ENCODE measurements around the gene KIF17.

The KIF17 gene

GRCh38 chr1:20709868-20710267 lies 7.9 kb downstream of the KIF17 start:
- no peak for DNase-seq

GRCh38 chr1:20708891-20709290 lies 8.9 kb downstream of the KIF17 start:
- no peak for DNase-seq

- DNase-seq, result no peak
These were observed 9.8 kb downstream of the KIF17 start for GRCh38 chr1:20708057-20708456.

GRCh38 chr1:20706841-20707240 lies 11.0 kb downstream of the KIF17 start:
- no peak for DNase-seq

GRCh38 chr1:20705203-20705755 lies 12.5 kb downstream of the KIF17 start:
- peak in 1 of 3 experiments; percentile 13 for DNase-seq

- no peak for DNase-seq
These were observed 13.2 kb downstream of the KIF17 start for GRCh38 chr1:20704390-20705202.

GRCh38 chr1:20703124-20703756 lies 14.6 kb downstream of the KIF17 start:
- DNase-seq, result no peak

- DNase-seq, result no peak
These were observed 15.4 kb downstream of the KIF17 start for GRCh38 chr1:20702416-20702815.

GRCh38 chr1:20701847-20702246 lies 16.0 kb downstream of the KIF17 start:
- DNase-seq, result no peak

GRCh38 chr1:20701446-20701845 lies 16.4 kb downstream of the KIF17 start:
- DNase-seq, result no peak

- no peak for DNase-seq
These were observed 17.1 kb downstream of the KIF17 start for GRCh38 chr1:20700636-20701215.

GRCh38 chr1:20699558-20699957 lies 18.2 kb downstream of the KIF17 start:
- peak in 1 of 3 experiments; percentile 12 for DNase-seq

GRCh38 chr1:20698195-20698910 lies 19.5 kb downstream of the KIF17 start:
- DNase-seq, result no peak

GRCh38 chr1:20697563-20697962 lies 20.2 kb downstream of the KIF17 start:
- DNase-seq, result no peak

- DNase-seq, result peak; percentile 69 to 95 (median 89)
These were observed 21.1 kb downstream of the KIF17 start for GRCh38 chr1:20696397-20697333.

GRCh38 chr1:20695515-20695914 lies 22.3 kb downstream of the KIF17 start:
- DNase-seq, result no peak

- DNase-seq, result no peak
These were observed 24.2 kb downstream of the KIF17 start for GRCh38 chr1:20693623-20694022.

GRCh38 chr1:20691872-20692271 lies 25.9 kb downstream of the KIF17 start:
- DNase-seq, result no peak

GRCh38 chr1:20689645-20690056 lies 28.2 kb downstream of the KIF17 start:
- no peak for DNase-seq

- no peak for DNase-seq
These were observed 30.7 kb downstream of the KIF17 start for GRCh38 chr1:20686883-20687725.

GRCh38 chr1:20685741-20686140 lies 32.1 kb downstream of the KIF17 start:
- DNase-seq, result no peak
